Measurements from ENCODE around the gene SETBP1.

DNA sequence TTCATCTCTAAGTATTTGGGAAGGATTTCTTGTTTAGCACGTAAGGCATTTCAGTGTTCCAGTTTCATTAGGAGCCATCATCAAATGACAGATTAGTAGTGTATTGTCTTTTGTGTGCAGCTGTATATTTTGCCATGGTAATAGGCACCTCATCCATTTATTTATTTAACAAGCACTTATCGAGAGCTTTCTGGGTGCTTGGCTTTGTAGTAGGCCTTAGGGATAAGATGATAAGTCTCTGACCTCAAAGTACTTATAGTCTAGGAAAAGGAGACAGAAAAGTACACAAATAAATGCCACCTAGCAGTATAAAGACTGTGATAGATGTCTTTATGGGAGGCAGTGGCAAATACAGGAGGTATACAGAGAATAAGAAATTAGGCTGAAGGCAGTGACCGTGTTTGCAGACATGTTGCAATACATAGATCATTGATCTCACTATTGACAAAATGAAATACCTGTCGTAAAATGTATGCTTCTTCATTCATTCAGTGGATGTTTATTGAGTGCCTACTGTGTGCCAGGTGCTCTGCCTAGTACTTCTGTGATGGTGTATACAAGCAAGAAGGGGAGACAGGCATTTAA lies 265.9 kb downstream of the SETBP1 start:
- TF ChIP-seq, protein P1, sequence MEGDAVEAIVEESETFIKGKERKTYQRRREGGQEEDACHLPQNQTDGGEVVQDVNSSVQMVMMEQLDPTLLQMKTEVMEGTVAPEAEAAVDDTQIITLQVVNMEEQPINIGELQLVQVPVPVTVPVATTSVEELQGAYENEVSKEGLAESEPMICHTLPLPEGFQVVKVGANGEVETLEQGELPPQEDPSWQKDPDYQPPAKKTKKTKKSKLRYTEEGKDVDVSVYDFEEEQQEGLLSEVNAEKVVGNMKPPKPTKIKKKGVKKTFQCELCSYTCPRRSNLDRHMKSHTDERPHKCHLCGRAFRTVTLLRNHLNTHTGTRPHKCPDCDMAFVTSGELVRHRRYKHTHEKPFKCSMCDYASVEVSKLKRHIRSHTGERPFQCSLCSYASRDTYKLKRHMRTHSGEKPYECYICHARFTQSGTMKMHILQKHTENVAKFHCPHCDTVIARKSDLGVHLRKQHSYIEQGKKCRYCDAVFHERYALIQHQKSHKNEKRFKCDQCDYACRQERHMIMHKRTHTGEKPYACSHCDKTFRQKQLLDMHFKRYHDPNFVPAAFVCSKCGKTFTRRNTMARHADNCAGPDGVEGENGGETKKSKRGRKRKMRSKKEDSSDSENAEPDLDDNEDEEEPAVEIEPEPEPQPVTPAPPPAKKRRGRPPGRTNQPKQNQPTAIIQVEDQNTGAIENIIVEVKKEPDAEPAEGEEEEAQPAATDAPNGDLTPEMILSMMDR (IDR thresholded peaks at IDR 0.05; ENCODE audit: low read depth, low read length) = no peak
- TF ChIP-seq, protein P2, sequence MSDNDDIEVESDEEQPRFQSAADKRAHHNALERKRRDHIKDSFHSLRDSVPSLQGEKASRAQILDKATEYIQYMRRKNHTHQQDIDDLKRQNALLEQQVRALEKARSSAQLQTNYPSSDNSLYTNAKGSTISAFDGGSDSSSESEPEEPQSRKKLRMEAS (IDR thresholded peaks at IDR 0.05; ENCODE audit: low read depth, low read length) = no peak

Measured in NB4 (cell line).